Endothelial cell of umbilical vein (primary cell): Measurements from ENCODE around the gene LHFPL2. TPM values are rescaled to one million over a fixed set of nuclear protein-coding genes. Genes with fewer than 3 reads are reported as not detected.

ENCODE experiments used
- BruUV-seq: library from RNA; stranded (reverse); fragments of 400-500 nt; replicated peaks from 2 replicates; lab custom pipeline; 2021; lab: Mats Ljungman, UMichigan
- CTCF ChIA-PET: fragments of 300-600, 350-600 bp; sonication (Branson Sonifier 250); formaldehyde crosslinking; loops from one replicate; lab custom pipeline; 2021; ENCODE audit warnings: antibody characterized with exemption, inconsistent platforms; lab: Charles Lee
- POLR2A ChIA-PET: fragments of 300-600, 350-600 bp; sonication (Branson Sonifier 250); formaldehyde crosslinking; loops from one replicate; lab custom pipeline; 2021; ENCODE audit warnings: antibody characterized with exemption, inconsistent platforms; lab: Charles Lee
- DNase-seq: peaks from one replicate; pipeline ENCODE4 v3.0.0-alpha.2; 2011; ENCODE audit warnings: low read depth, low spot score
- FAIRE-seq: peaks from 2 replicates; lab custom pipeline; 2011; peaks lifted over from hg19 to GRCh38; lab: Jason Lieb, UNC
- H2AFZ ChIP-seq: 2 replicates; pipeline ENCODE4 v1.6.0; 2012; ENCODE audit warnings: low read depth, low read length, control low read depth, inconsistent platforms
- H3K27ac ChIP-seq: 2 replicates; pipeline ENCODE4 v1.5.1; 2011; ENCODE audit warnings: low read depth, mild to moderate bottlenecking, control low read depth, low read length, moderate library complexity; ENCODE audit not compliant: insufficient read depth
- H3K27me3 ChIP-seq, 2 experiments: 2 replicates each; pipeline versions ENCODE4 v1.6.0 to v1.6.1; 2011; ENCODE audit warnings: low read length in 2 of 2, mixed read lengths in 1 of 2; ENCODE audit not compliant: control insufficient read depth in 2 of 2, insufficient read depth in 2 of 2
- H3K36me3 ChIP-seq, 2 experiments: 2 replicates in 1 of 2; 3 replicates in 1 of 2; pipeline ENCODE4 v1.5.1; 2011; ENCODE audit warnings: low read length in 2 of 2, mild to moderate bottlenecking in 1 of 2, moderate library complexity in 1 of 2; ENCODE audit not compliant: control insufficient read depth in 2 of 2, insufficient read depth in 2 of 2; ENCODE audit errors: extremely low read depth in 1 of 2
- H3K4me1 ChIP-seq: 3 replicates; pipeline ENCODE4 v1.5.1; 2011; ENCODE audit warnings: mild to moderate bottlenecking, low read length; ENCODE audit not compliant: control insufficient read depth, insufficient read depth; ENCODE audit errors: extremely low read depth
- H3K4me2 ChIP-seq: 2 replicates; pipeline ENCODE4 v1.6.1; 2011; ENCODE audit warnings: low read length, control low read depth, mixed read lengths; ENCODE audit not compliant: insufficient read depth
- H3K4me3 ChIP-seq, 3 experiments: fragments of 200-600 bp in 1 of 3; sonication (generic), shearing (Covaris generic) in 1 of 3; replicated peaks in 1 of 3; 2 replicates each; pipeline ENCODE4 v1.5.1; 2011 to 2016; ENCODE audit warnings: control low read depth in 3 of 3, low read length in 3 of 3, mild to moderate bottlenecking in 2 of 3, inconsistent platforms in 1 of 3, low read depth in 1 of 3, moderate library complexity in 1 of 3; ENCODE audit not compliant: insufficient read depth in 1 of 3
- H3K79me2 ChIP-seq: 2 replicates; pipeline ENCODE4 v1.6.0; 2012; ENCODE audit warnings: low read length, inconsistent platforms; ENCODE audit not compliant: control insufficient read depth, insufficient read depth
- H3K9ac ChIP-seq: replicated peaks from 2 replicates; pipeline ENCODE3; 2011; ENCODE audit warnings: low read length, control low read depth; ENCODE audit not compliant: insufficient read depth; ENCODE audit errors: extremely low read depth
- H3K9me1 ChIP-seq: replicated peaks from 3 replicates; pipeline ENCODE4 v1.6.0; 2011; ENCODE audit warnings: mild to moderate bottlenecking, low read length; ENCODE audit not compliant: control insufficient read depth, insufficient read depth; ENCODE audit errors: extremely low read depth
- H3K9me3 ChIP-seq: replicated peaks from 2 replicates; pipeline ENCODE4 v1.5.1; 2012; ENCODE audit warnings: low read length, inconsistent platforms; ENCODE audit not compliant: control insufficient read depth, insufficient read depth
- H4K20me1 ChIP-seq: replicated peaks from 2 replicates; pipeline ENCODE3; 2011; ENCODE audit warnings: mild to moderate bottlenecking, low read length; ENCODE audit not compliant: control insufficient read depth, insufficient read depth; ENCODE audit errors: extremely low read depth
- CTCF ChIP-seq, 2 donors: IDR thresholded peaks; 1 replicate in 1 of 2; 2 replicates in 1 of 2; pipeline ENCODE4 v1.5.1; 2011; ENCODE audit warnings: low read length in 2 of 2, mild to moderate bottlenecking in 2 of 2, moderate library complexity in 2 of 2, control low read depth in 1 of 2, inconsistent platforms in 1 of 2, low read depth in 1 of 2; ENCODE audit not compliant: insufficient read depth in 1 of 2; ENCODE audit errors: extremely low read depth in 1 of 2
- EZH2 ChIP-seq: IDR thresholded peaks from 2 replicates; pipeline ENCODE4 v1.6.1; 2012; ENCODE audit warnings: borderline replicate concordance, low read depth, mild to moderate bottlenecking, moderate library complexity, low read length, inconsistent platforms; ENCODE audit not compliant: severe bottlenecking
- GATA2 ChIP-seq: IDR thresholded peaks from 2 replicates; pipeline ENCODE4 v1.7.0; 2011; ENCODE audit warnings: low read depth, mild to moderate bottlenecking, moderate library complexity, mixed read lengths, low read length; ENCODE audit not compliant: insufficient read length, insufficient read depth
- MYC ChIP-seq: IDR thresholded peaks from one replicate; pipeline ENCODE4 v1.6.1; 2011; ENCODE audit warnings: mild to moderate bottlenecking, low read depth, low read length
- POLR2A ChIP-seq: IDR thresholded peaks from 2 replicates; pipeline ENCODE4 v1.6.1; 2012; ENCODE audit warnings: low read depth, mild to moderate bottlenecking, control low read depth, low read length
- POLR2AphosphoS5 ChIP-seq: IDR thresholded peaks from 2 replicates; pipeline ENCODE4 v1.6.1; 2012; ENCODE audit warnings: low read depth, mild to moderate bottlenecking, control low read depth, low read length, moderate library complexity; ENCODE audit not compliant: insufficient read depth
- dilution Hi-C: fragments of 300-500 bp; cut with MboI; formaldehyde crosslinking; loops from one replicate; pipeline ENCODE4 v1.15.0; 2019; ENCODE audit warnings: low sequenced_read_pairs; ENCODE audit not compliant: extremely low pct_ligation_motif_present
- intact Hi-C: fragments of 100-400 bp; cut with micrococcal nuclease; formaldehyde crosslinking; loops from one replicate; pipeline ENCODE4 v1.10.0; 2022
- polyA plus RNA-seq, 4 experiments: library from polyadenylated mRNA; depleted of rRNA in 3 of 4; stranded (reverse) in 3 of 4; unstranded in 1 of 4; fragments of >200 nt; gene quantifications; 2 replicates each; pipeline versions ENCODE4 v1.2.1 to v1.2.3, GENCODE V29; 2011 to 2012; ENCODE audit warnings: missing spikeins in 1 of 4
- total RNA-seq: library from RNA; stranded (reverse); gene quantifications from 2 replicates; pipeline ENCODE4 v1.2.3, GENCODE V29; 2021

Gene LHFPL2
- total and polyA plus RNA-seq, 2 donors (not counting 3 experiments of a cell fraction or from before 2014, with no cell fraction given): 9.6 to 36.3 TPM

GRCh38 chr5:78471896-78472295 lies 176.7 kb downstream of the LHFPL2 start:
- CTCF ChIA-PET: interaction anchor here (1.0 to 6.2 kb wide), 10 partner anchors 37 to 494 kb away, joined by 3 to 61 read pairs (median 4); no protein-coding TSS in a partner anchor
- POLR2A ChIA-PET: no interaction called here
- no peak for FAIRE-seq

More at GRCh38 chr5:78471896-78472295, 176.7 kb downstream of the LHFPL2 start:
- dilution Hi-C loops (no loop called here), intact Hi-C loops (loop anchor here (2.0 to 5.0 kb wide), 2 partner anchors 33 to 660 kb away; no protein-coding TSS in a partner anchor)
- H3K9ac ChIP-seq: no peak overlapping the region
- TF ChIP-seq POLR2A (no peak), GATA2 (no peak), MYC (no peak), EZH2 (no peak), CTCF (IDR thresholded peaks at IDR 0.05; ENCODE audit: extremely low read depth in 1 of 2, insufficient read depth in 1 of 2, low read depth in 1 of 2, low read length in 2 of 2) (no peak), POLR2AphosphoS5 (no peak)
- H4K20me1 ChIP-seq: no peaks in the 10 kb centered on the region
- no peaks in the 10 kb centered on the region for H3K27me3 ChIP-seq
- H3K36me3 ChIP-seq: no peaks in the 10 kb centered on the region
- H3K27ac ChIP-seq: no peak overlapping the region
- no peaks in the 10 kb centered on the region for H3K79me2 ChIP-seq
- H3K4me2 ChIP-seq: no peak overlapping the region
- no peaks in the 10 kb centered on the region for H3K9me1 ChIP-seq
- no peak for DNase-seq
- H3K4me1 ChIP-seq: peaks cover 2% of the 10 kb centered on the region
- H2AFZ ChIP-seq: no peak overlapping the region
- BruUV-seq: no TSS peak
- H3K9me3 ChIP-seq: no peaks in the 10 kb centered on the region
- H3K4me3 ChIP-seq: no peak overlapping the region
